Thyroid gland (tissue), 4 donors: ENCODE data around the gene CBR1.

ENCODE experiments used
- POLR2A ChIP-seq, 2 donors: fragments of 450-650 bp; IDR thresholded peaks; one replicate each; pipeline ENCODE4 v1.6.1; 2017; ENCODE audit warnings: antibody characterized with exemption in 2 of 2, mild to moderate bottlenecking in 2 of 2, moderate library complexity in 1 of 2
- TF ChIP-seq, protein P1 (sequence below), 6 experiments: fragments of 200-600 bp in 3 of 6; fragments of 450-650 bp in 3 of 6; sonication (generic) in 3 of 6; IDR thresholded peaks; one replicate each; pipeline ENCODE4 v1.5.1; 2016 to 2019; ENCODE audit warnings: antibody characterized with exemption in 6 of 6, mild to moderate bottlenecking in 2 of 6, inconsistent platforms in 1 of 6, moderate library complexity in 1 of 6

DNA sequence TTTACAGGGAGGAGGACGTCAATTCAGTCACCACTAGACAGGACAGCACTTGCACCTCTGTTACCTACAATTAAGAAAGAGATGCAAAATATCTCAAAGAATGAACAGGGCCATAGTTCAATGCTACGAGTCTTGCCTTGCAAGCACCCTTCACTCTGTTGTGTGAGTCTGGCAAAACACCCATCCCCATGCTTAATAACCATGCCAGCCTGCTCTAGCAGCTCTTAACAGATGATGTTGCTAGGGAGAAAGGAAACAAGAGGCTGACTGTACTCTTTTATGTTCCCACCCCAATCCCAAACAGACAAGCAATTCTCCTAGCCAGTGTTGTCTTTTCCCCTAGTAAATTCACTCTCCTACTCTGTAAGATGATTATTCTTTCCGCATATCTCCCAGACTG, 5.3 kb downstream of the CBR1 start:
- TF ChIP-seq, protein P1, sequence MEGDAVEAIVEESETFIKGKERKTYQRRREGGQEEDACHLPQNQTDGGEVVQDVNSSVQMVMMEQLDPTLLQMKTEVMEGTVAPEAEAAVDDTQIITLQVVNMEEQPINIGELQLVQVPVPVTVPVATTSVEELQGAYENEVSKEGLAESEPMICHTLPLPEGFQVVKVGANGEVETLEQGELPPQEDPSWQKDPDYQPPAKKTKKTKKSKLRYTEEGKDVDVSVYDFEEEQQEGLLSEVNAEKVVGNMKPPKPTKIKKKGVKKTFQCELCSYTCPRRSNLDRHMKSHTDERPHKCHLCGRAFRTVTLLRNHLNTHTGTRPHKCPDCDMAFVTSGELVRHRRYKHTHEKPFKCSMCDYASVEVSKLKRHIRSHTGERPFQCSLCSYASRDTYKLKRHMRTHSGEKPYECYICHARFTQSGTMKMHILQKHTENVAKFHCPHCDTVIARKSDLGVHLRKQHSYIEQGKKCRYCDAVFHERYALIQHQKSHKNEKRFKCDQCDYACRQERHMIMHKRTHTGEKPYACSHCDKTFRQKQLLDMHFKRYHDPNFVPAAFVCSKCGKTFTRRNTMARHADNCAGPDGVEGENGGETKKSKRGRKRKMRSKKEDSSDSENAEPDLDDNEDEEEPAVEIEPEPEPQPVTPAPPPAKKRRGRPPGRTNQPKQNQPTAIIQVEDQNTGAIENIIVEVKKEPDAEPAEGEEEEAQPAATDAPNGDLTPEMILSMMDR (IDR thresholded peaks at IDR 0.05), result no peak
- TF ChIP-seq POLR2A (IDR thresholded peaks at IDR 0.05), result no peak
